Measurements from ENCODE around the gene LMO4.

The LMO4 gene

DNA sequence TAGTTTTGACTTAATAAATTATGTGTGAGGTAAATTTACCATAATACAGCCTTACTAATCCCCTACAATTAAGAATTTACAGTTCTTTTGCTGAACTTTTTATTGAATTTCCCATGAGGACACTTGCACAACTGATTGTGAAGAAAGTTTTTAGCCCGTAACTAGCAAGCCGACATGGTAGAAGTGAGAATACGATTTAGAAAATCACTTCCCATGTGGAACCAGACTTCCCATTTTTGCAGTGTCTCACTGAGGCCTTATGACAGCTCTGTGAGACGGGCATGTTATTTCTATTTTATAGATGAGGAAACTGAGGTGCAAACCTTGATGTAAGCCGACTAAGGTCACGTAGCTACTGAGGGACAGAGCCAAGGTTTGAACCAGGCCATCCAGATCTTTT is 32.5 kb upstream of the LMO4 start:
- H3K27me3 ChIP-seq = no peaks in the 10 kb centered on the region
- H3K9ac ChIP-seq = no peak overlapping the region
- H3K4me1 ChIP-seq = peaks cover 0 to 7% (median 5%) of the 10 kb centered on the region in 10 experiments; a peak in 9 of 20 replicates
- no peaks in the 10 kb centered on the region for H3K9me3 ChIP-seq (replicated peaks in 1 of 11)
- no peak overlapping the region for H3K27ac ChIP-seq
- no peaks in the 10 kb centered on the region for H3K36me3 ChIP-seq
- H3K4me2 ChIP-seq = no peak overlapping the region
- H4K20me1 ChIP-seq = no peaks in the 10 kb centered on the region
- TF ChIP-seq Cebpa-rat (IDR thresholded peaks at IDR 0.05) = no peak
- no peak overlapping the region for H3K4me3 ChIP-seq

DNA sequence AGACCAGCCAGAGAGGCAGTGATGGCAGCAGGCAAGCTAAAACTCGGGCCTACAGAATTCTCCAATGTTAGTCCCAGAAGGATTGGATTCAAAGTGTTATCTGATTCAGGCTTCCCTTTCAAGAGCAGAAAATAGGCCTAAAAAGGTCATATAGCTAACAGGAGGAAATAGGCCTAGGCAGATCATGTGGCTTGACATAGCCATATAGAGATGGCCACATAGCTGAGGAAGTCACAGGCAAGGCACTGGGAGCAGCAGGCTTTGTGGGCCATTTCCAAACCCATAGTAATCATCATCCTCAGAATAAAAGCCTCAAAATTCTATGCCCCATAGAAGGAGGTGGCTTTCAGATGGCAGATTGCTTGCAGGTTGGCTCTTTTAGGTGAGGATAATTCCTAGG is 29.0 kb upstream of the LMO4 start:
- TF ChIP-seq Cebpa-rat (IDR thresholded peaks at IDR 0.05) = no peak
- H3K36me3 ChIP-seq = no peaks in the 10 kb centered on the region
- no peaks in the 10 kb centered on the region for H3K27me3 ChIP-seq
- no peak overlapping the region for H3K9ac ChIP-seq
- H3K27ac ChIP-seq = no peak overlapping the region
- H3K4me2 ChIP-seq = no peak overlapping the region
- H3K9me3 ChIP-seq (replicated peaks in 1 of 11) = no peaks in the 10 kb centered on the region
- H4K20me1 ChIP-seq = no peaks in the 10 kb centered on the region
- no peak overlapping the region for H3K4me3 ChIP-seq
- peaks cover 0 to 2% (median 1%) of the 10 kb centered on the region in 10 experiments; a peak in 14 of 20 replicates for H3K4me1 ChIP-seq

DNA sequence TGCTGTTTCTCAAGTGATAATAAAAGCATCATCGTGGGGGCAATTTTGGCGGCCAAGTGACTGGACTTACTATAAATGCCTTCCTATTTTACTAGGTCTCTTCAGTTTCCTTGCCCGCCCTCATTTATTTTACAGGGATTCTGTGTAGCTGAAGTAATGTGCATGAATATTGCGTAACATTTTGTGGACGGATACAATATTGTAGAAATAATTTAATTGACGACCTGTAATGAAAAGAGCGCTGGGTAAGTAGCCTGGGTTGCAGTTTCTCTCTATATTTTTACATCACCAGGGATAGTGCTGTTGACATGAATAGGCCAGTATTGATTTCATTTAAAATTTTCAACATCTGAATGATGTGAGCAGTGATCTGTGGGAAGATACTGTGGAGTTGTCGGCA is 28.1 kb upstream of the LMO4 start:
- TF ChIP-seq Cebpa-rat (IDR thresholded peaks at IDR 0.05) = peak in 7 of 11 experiments; percentile 57 to 88 (median 83); a peak in 13 of 22 replicates
- Histone ChIP-seq H3K27ac (no peak overlapping the region), H3K9ac (no peak overlapping the region)

DNA sequence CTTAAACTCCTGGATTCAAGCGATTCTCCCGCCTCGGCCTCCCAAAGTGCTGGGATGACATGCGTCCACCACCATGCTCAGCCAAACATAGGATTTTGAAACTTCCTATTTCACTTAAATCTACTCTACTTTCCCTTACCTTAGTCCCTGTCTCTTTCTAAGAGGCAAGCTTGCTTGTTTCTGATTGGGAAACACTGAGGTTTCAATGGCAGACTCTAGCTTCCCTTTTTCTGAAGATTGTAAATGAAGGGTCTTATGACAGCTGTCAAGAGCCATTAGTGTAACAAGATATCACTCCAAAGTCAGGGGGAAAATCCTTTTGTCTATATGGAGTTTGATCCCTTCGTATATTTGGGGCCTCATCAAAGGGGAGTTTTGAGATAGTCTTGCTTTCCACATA is 23.5 kb upstream of the LMO4 start:
- Histone ChIP-seq H3K9me3 (replicated peaks in 1 of 11) (no peaks in the 10 kb centered on the region), H3K4me1 (peaks cover 0 to 8% (median 3%) of the 10 kb centered on the region in 10 experiments; a peak in 9 of 20 replicates), H3K9ac (no peak overlapping the region), H4K20me1 (no peaks in the 10 kb centered on the region), H3K4me2 (peak overlapping the region in 5 of 11 experiments; percentile 9 to 50 (median 40); a peak in 6 of 22 replicates), H3K36me3 (no peaks in the 10 kb centered on the region), H3K27me3 (no peaks in the 10 kb centered on the region), H3K4me3 (no peak overlapping the region), H3K27ac (peak overlapping the region in 1 of 11 experiments; percentile 15; a peak in 1 of 22 replicates)
- peak in 1 of 11 experiments; percentile 52; a peak in 2 of 22 replicates for TF ChIP-seq Cebpa-rat (IDR thresholded peaks at IDR 0.05)

More for the DNA sequence above, 28.1 kb upstream of the LMO4 start:
- H3K4me2 ChIP-seq = no peak overlapping the region
- H3K36me3 ChIP-seq = no peaks in the 10 kb centered on the region
- no peaks in the 10 kb centered on the region for H3K27me3 ChIP-seq
- H3K9me3 ChIP-seq (replicated peaks in 1 of 11) = no peaks in the 10 kb centered on the region
- H4K20me1 ChIP-seq = no peaks in the 10 kb centered on the region
- no peak overlapping the region for H3K4me3 ChIP-seq
- H3K4me1 ChIP-seq = peaks cover 0 to 8% (median 3%) of the 10 kb centered on the region in 10 experiments; a peak in 9 of 20 replicates

DNA sequence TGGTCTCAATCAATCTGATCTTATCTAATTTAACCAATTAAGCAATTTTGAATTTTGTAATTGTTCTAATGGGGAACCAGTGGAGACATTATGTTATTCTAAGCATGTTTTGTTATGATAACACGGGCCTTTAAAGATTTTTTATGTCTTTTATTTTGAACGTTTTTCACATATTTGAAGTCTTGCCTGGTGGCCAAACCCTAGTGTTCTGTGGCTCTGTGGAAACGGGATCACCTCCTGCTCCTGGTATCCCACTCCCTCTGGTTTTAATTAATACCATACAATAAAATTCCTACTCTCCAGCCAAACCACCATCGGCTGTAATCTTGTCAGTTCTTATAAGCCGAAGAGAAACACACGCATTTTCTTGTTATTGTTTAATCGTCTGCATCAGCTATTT is 22.9 kb upstream of the LMO4 start:
- Histone ChIP-seq H3K4me1 (peaks cover 0 to 8% (median 3%) of the 10 kb centered on the region in 10 experiments; a peak in 9 of 20 replicates), H3K9ac (no peak overlapping the region), H3K9me3 (replicated peaks in 1 of 11) (no peaks in the 10 kb centered on the region), H3K27me3 (no peaks in the 10 kb centered on the region), H3K27ac (no peak overlapping the region), H3K36me3 (no peaks in the 10 kb centered on the region), H4K20me1 (no peaks in the 10 kb centered on the region), H3K4me2 (no peak overlapping the region), H3K4me3 (no peak overlapping the region)
- TF ChIP-seq Cebpa-rat (IDR thresholded peaks at IDR 0.05) = no peak

DNA sequence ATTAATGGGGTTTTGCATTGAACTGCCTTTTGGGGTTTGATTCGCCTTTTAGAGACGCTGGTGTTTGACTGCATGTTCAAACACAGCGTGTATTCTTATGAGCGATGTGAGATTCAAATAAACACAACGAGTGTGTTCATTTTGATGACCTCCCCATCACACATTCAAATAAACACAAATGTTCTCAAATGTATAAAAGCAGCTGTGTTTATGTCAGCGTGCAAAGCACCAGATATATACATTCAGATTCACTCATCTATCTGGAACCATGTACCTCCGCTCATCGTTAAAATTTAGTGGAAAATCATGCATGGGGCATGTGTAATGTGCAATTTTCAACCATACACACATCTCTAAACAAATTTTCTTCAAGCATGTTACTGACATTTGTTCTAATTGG is 21.4 kb upstream of the LMO4 start:
- H3K4me3 ChIP-seq = no peak overlapping the region
- H3K27ac ChIP-seq = no peak overlapping the region
- TF ChIP-seq Cebpa-rat (IDR thresholded peaks at IDR 0.05) = no peak
- no peaks in the 10 kb centered on the region for H3K36me3 ChIP-seq
- H3K27me3 ChIP-seq = no peaks in the 10 kb centered on the region
- H3K9me3 ChIP-seq (replicated peaks in 1 of 11) = no peaks in the 10 kb centered on the region
- H3K4me2 ChIP-seq = no peak overlapping the region
- H4K20me1 ChIP-seq = no peaks in the 10 kb centered on the region
- peaks cover 0 to 8% (median 3%) of the 10 kb centered on the region in 10 experiments; a peak in 9 of 20 replicates for H3K4me1 ChIP-seq
- no peak overlapping the region for H3K9ac ChIP-seq

DNA sequence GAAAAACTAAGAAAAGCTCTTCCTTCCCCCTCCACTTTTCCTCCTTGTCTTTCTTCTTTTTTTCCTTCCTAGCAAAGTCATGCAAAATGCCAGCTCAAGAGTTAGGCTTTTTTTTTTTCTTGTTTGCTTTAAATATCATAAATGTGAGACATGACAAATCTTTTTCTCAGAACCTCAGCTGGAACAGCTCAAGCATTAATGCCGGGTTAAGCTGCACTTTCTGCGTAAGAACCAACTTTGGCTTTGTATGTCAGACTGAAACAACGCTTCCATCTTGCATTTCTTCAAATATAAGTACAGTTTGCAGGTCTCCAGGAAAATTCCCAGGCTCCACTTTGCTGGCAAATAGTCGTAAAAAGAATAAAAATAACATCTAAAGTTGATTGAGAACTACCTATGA is 20.7 kb upstream of the LMO4 start:
- Histone ChIP-seq H3K27me3 (no peaks in the 10 kb centered on the region), H3K27ac (no peak overlapping the region), H3K36me3 (no peaks in the 10 kb centered on the region), H3K4me1 (peaks cover 0 to 8% (median 3%) of the 10 kb centered on the region in 10 experiments; a peak in 9 of 20 replicates), H4K20me1 (no peaks in the 10 kb centered on the region), H3K4me2 (no peak overlapping the region), H3K4me3 (no peak overlapping the region), H3K9me3 (replicated peaks in 1 of 11) (no peaks in the 10 kb centered on the region), H3K9ac (no peak overlapping the region)
- no peak for TF ChIP-seq Cebpa-rat (IDR thresholded peaks at IDR 0.05)

DNA sequence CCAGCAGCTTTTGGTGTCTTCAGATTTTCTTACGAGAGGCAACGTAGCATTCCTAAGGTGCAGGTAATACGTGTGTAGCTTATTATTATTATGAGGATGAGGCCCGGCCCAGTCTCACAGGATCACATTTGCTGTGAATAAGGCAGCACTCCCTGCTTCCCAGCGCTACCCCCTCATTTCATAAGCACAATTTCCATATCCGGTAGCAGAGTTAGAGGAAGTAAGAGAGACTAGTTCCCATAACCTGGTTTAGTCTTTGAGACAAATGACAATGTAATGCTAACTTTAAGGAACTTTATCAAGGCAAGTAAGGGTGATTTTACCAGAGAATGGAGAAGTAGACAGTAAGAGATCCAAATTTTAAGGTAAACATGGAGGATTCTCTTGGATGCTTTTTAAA is 14.6 kb upstream of the LMO4 start:
- TF ChIP-seq Cebpa-rat (IDR thresholded peaks at IDR 0.05) = no peak
- Histone ChIP-seq H3K27ac (no peak overlapping the region), H3K27me3 (no peaks in the 10 kb centered on the region), H3K9ac (no peak overlapping the region), H3K36me3 (no peaks in the 10 kb centered on the region), H3K4me2 (no peak overlapping the region), H3K4me3 (no peak overlapping the region), H4K20me1 (no peaks in the 10 kb centered on the region), H3K9me3 (replicated peaks in 1 of 11) (no peaks in the 10 kb centered on the region), H3K4me1 (peaks cover 0 to 6% (median 0%) of the 10 kb centered on the region in 10 experiments; a peak in 1 of 20 replicates)

DNA sequence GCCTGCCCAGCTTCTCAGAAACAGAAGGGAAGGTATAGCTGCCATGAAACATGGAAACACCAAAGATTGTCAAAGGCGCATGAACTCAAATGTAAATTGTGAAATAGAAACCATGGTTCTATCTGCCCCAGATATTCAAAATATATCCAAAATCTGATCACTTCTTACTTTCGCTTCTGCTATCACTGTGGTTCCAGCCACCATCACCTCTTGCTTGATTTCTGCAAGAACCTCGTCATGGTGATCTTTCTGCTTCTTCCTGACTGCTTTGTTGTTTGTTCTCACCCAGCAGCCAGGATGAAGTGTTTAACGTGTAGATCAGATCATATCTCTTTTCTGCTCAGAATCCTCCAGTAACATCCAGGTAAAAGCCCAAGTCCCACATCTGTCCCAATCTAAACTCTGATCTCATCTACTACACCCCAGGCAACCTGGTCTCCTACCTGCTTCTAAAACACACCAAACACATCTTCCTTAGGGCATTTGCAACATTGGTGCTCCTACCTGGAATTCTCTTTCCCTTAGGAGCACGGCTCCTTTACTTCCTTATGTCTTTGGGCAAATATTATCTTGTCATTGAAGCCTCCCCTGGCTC is 10.5 kb upstream of the LMO4 start:
- no peak for TF ChIP-seq Cebpa-rat (IDR thresholded peaks at IDR 0.05)
- H4K20me1 ChIP-seq = no peaks in the 10 kb centered on the region
- H3K27ac ChIP-seq = no peak overlapping the region
- H3K4me3 ChIP-seq = no peak overlapping the region
- no peaks in the 10 kb centered on the region; a peak in 1 of 22 replicates for H3K27me3 ChIP-seq
- no peaks in the 10 kb centered on the region for H3K36me3 ChIP-seq
- no peak overlapping the region for H3K4me2 ChIP-seq
- H3K9me3 ChIP-seq (replicated peaks in 1 of 11) = no peaks in the 10 kb centered on the region
- H3K9ac ChIP-seq = no peak overlapping the region
- H3K4me1 ChIP-seq = peaks cover 0 to 6% (median 0%) of the 10 kb centered on the region in 10 experiments; a peak in 1 of 20 replicates

DNA sequence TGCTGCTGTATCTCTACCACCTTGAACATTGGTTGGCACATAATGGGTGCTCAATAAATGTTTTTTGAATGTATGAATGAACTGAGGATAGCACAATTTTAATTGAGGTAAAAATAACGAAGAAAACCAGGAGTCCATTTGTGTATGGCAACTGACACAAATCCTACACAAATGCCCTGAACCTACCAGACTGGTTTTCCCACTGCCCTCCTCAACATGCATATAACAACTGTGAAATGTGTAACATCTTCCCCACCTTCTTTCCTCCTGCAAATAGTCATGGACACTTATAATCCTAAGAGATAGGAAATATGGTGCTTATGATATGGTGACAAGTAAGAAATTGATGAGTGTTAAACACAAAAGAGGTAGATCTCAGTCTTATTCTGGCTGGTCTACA is 9.9 kb upstream of the LMO4 start:
- Histone ChIP-seq H3K36me3 (no peaks in the 10 kb centered on the region), H3K27me3 (no peaks in the 10 kb centered on the region; a peak in 1 of 22 replicates), H3K9me3 (replicated peaks in 1 of 11) (no peaks in the 10 kb centered on the region), H3K27ac (no peak overlapping the region), H3K9ac (no peak overlapping the region), H3K4me2 (no peak overlapping the region), H3K4me3 (no peak overlapping the region), H3K4me1 (peaks cover 0 to 6% (median 0%) of the 10 kb centered on the region in 10 experiments; a peak in 1 of 20 replicates), H4K20me1 (no peaks in the 10 kb centered on the region)
- no peak for TF ChIP-seq Cebpa-rat (IDR thresholded peaks at IDR 0.05)
